Ovary (tissue), 9 donors: ENCODE measurements around the gene DMAC1. TPM values are rescaled to one million over a fixed set of nuclear protein-coding genes. Genes with fewer than 3 reads are reported as not detected.

Source experiments
- DNase-seq, 5 donors: peaks; one replicate each; pipeline ENCODE4 v3.0.0-alpha.2; 2019 to 2020
- H3K27ac ChIP-seq, 2 donors: fragments of 200-600 bp; one replicate each; pipeline versions ENCODE4 v1.5.1 to v1.8.0; 2019 to 2022
- H3K27me3 ChIP-seq: fragments of 200-600 bp; one replicate; pipeline ENCODE4 v1.8.0; 2022
- H3K36me3 ChIP-seq: fragments of 200-600 bp; sonication (generic); one replicate; pipeline ENCODE4 v1.5.1; 2019
- H3K4me1 ChIP-seq: one replicate; pipeline ENCODE4 v1.8.1; 2013; ENCODE audit warnings: mild to moderate bottlenecking, moderate library complexity; ENCODE audit not compliant: insufficient read depth
- H3K4me3 ChIP-seq: fragments of 200-600 bp; sonication (generic); one replicate; pipeline ENCODE4 v1.5.1; 2017
- H3K9me3 ChIP-seq, 2 donors: fragments of 200-600 bp in 1 of 2; sonication (generic) in 1 of 2; one replicate each; pipeline versions ENCODE4 v1.5.1 to v1.8.1; 2013 to 2019; ENCODE audit warnings: mild to moderate bottlenecking in 1 of 2, moderate library complexity in 1 of 2
- CTCF ChIP-seq, 3 donors: fragments of 450-650 bp in 2 of 3; fragments of 200-600 bp in 1 of 3; IDR thresholded peaks; one replicate each; pipeline versions ENCODE4 v1.5.1 to v1.8.0; 2016 to 2022; ENCODE audit warnings: antibody characterized with exemption in 3 of 3, mild to moderate bottlenecking in 1 of 3
- EP300 ChIP-seq: sonication (generic); formaldehyde crosslinking; IDR thresholded peaks from one replicate; pipeline ENCODE4 v1.6.1; 2017; ENCODE audit warnings: antibody characterized with exemption
- POLR2A ChIP-seq: fragments of 450-650 bp; IDR thresholded peaks from one replicate; pipeline ENCODE4 v1.6.1; 2017; ENCODE audit warnings: antibody characterized with exemption, mild to moderate bottlenecking, moderate library complexity
- WGBS, 3 donors: extraction: QIAGEN DNeasy Blood & Tissue Kit in 1 of 3; methylation state at CpG; one replicate each; pipeline versions ENCODE4 v1.1.5 to v1.1.7; 2013 to 2017; 5-methylcytosine and 5-hydroxymethylcytosine counted together
- intact Hi-C, 4 donors: fragments of 100-400 bp; cut with DNase I; formaldehyde crosslinking; loops; one replicate each; pipeline versions ENCODE4 v1.11.0 to v1.15.1; 2022 to 2023
- polyA plus RNA-seq, 2 donors: library from polyadenylated mRNA; stranded (reverse); fragments of 200-250 nt in 1 of 2; fragments of 350-450 nt in 1 of 2; fragmentation: Illumina TruSeq in 1 of 2; extraction: RNeasy Lipid Tissue Mini Kit (QIAGEN cat#74804) in 1 of 2; gene quantifications; one replicate each; pipeline ENCODE4 v1.2.3, GENCODE V29; 2013 to 2014
- total RNA-seq, 7 donors: library from RNA; depleted of rRNA in 2 of 7; stranded (reverse); fragments of >200 nt in 2 of 7; fragmentation: NEBNext Ultra II Directional in 3 of 7; extraction: Animal tissue kit (Norgen Biotek cat#: 25700) in 3 of 7; gene quantifications; one replicate each; pipeline versions ENCODE4 v1.1.0 to v1.2.4, GENCODE V29; 2016 to 2023
- donor health status: DM: no; HTN: no; CAD: no; lungs with moderate emphysema.
- donor health status: DM: no; HTN: no; CAD: no.
- donor health status: Bipolar disorder and iron deficiency.
- donor health status: DM: yes; HTN: yes; CAD: no.
- donor health status: DM: no; HTN: no; CAD: no.
- donor health status: DM: yes; HTN: yes; CAD: no.

Gene DMAC1
- total and polyA plus RNA-seq, 9 donors, result 16.2 to 57.3 (median 38.9) TPM

- TF ChIP-seq POLR2A, result no peak
- no peak for TF ChIP-seq CTCF (IDR thresholded peaks at IDR 0.05)
- TF ChIP-seq EP300, result no peak
- no peaks in the 10 kb centered on the region for H3K4me1 ChIP-seq
- WGBS, 3 donors, result 49 to 67% (median 58%) methylated on average over 2 of the region's 2 CpGs
- intact Hi-C loops, result no loop called here
- no peaks in the 10 kb centered on the region for H3K36me3 ChIP-seq
- H3K4me3 ChIP-seq, result no peak overlapping the region
- no peaks in the 10 kb centered on the region for H3K27me3 ChIP-seq
- DNase-seq, result no peak
- H3K9me3 ChIP-seq, result no peaks in the 10 kb centered on the region
- no peak overlapping the region for H3K27ac ChIP-seq
These were observed 47.1 kb downstream of the DMAC1 start for GRCh38 chr9:7752481-7752880.
